RWPE2 (cell line): ENCODE results near the gene CEACAM16.
A peak's percentile ranks its signal among the peaks of the same experiment; 100 is the strongest.

ENCODE experiments used
- ATAC-seq: fragments of 200-7000 bp; cut with Tn5 transposase; 3 replicates; pipeline ENCODE4 v1.9.1; 2021; ENCODE audit warnings: low read depth
- DNase-seq: peaks from one replicate; pipeline ENCODE4 v3.0.0-alpha.2; 2020; ENCODE audit warnings: low spot score
- H3K27ac ChIP-seq: fragments of 450-650 bp; 2 replicates; pipeline ENCODE4 v1.5.1; 2017; ENCODE audit warnings: mild to moderate bottlenecking; ENCODE audit not compliant: poor library complexity, severe bottlenecking
- H3K27me3 ChIP-seq: fragments of 250-450 bp; sonication (Bioruptor Pico); 2 replicates; pipeline ENCODE4 v1.5.1; 2021; ENCODE audit warnings: mild to moderate bottlenecking, moderate library complexity; ENCODE audit not compliant: insufficient read depth, poor library complexity, severe bottlenecking
- H3K36me3 ChIP-seq: fragments of 250-450 bp; sonication (Bioruptor Pico); 2 replicates; pipeline ENCODE4 v1.5.1; 2020; ENCODE audit warnings: low read depth, mild to moderate bottlenecking, moderate library complexity
- H3K4me1 ChIP-seq: fragments of 250-450 bp; sonication (Bioruptor Pico); 2 replicates; pipeline ENCODE4 v1.5.1; 2021; ENCODE audit warnings: mild to moderate bottlenecking, moderate library complexity; ENCODE audit not compliant: insufficient read depth, poor library complexity, severe bottlenecking
- H3K4me3 ChIP-seq: fragments of 250-450 bp; sonication (Bioruptor Pico); 2 replicates; pipeline ENCODE4 v1.5.1; 2021; ENCODE audit warnings: mild to moderate bottlenecking, moderate library complexity; ENCODE audit not compliant: severe bottlenecking
- H3K9me3 ChIP-seq: fragments of 250-450 bp; sonication (Bioruptor Pico); 2 replicates; pipeline ENCODE4 v1.5.1; 2021; ENCODE audit warnings: mild to moderate bottlenecking, moderate library complexity; ENCODE audit not compliant: severe bottlenecking
- CTCF ChIP-seq: fragments of 450-650 bp; IDR thresholded peaks from one replicate; pipeline ENCODE4 v1.5.1; 2017; ENCODE audit warnings: mild to moderate bottlenecking, moderate library complexity; ENCODE audit not compliant: poor library complexity, severe bottlenecking

CEACAM16 gene

GRCh38 chr19:44742330-44743061, 43.5 kb downstream of the CEACAM16 start:
- Histone ChIP-seq H3K4me3 (no peak overlapping the region), H3K27ac (peak overlapping the region; percentile 96), H3K9me3 (no peaks in the 10 kb centered on the region), H3K4me1 (peaks cover 21% of the 10 kb centered on the region), H3K36me3 (no peaks in the 10 kb centered on the region), H3K27me3 (no peaks in the 10 kb centered on the region)
- no peak for TF ChIP-seq CTCF
- ATAC-seq = no peak
- no peak for DNase-seq

- H3K36me3 ChIP-seq = peaks cover 1% of the 10 kb centered on the region
- no peaks in the 10 kb centered on the region for H3K9me3 ChIP-seq
- no peaks in the 10 kb centered on the region for H3K27me3 ChIP-seq
- H3K4me1 ChIP-seq = peaks cover 23% of the 10 kb centered on the region
- no peak for TF ChIP-seq CTCF
- H3K4me3 ChIP-seq = no peak overlapping the region
- ATAC-seq (no peak), DNase-seq (no peak)
- peak overlapping the region; percentile 26 for H3K27ac ChIP-seq
Observed at GRCh38 chr19:44744871-44745332, 46.0 kb downstream of the CEACAM16 start.

GRCh38 chr19:44745341-44745831, 46.4 kb downstream of the CEACAM16 start:
- no peak overlapping the region for H3K4me3 ChIP-seq
- no peak for ATAC-seq
- no peaks in the 10 kb centered on the region for H3K27me3 ChIP-seq
- H3K9me3 ChIP-seq = no peaks in the 10 kb centered on the region
- H3K36me3 ChIP-seq = peaks cover 6% of the 10 kb centered on the region
- peak overlapping the region; percentile 26 for H3K27ac ChIP-seq
- DNase-seq = no peak
- H3K4me1 ChIP-seq = peaks cover 23% of the 10 kb centered on the region
- TF ChIP-seq CTCF = no peak

GRCh38 chr19:44745887-44746600, 47.1 kb downstream of the CEACAM16 start:
- no peaks in the 10 kb centered on the region for H3K27me3 ChIP-seq
- H3K4me1 ChIP-seq = peaks cover 20% of the 10 kb centered on the region
- H3K27ac ChIP-seq = no peak overlapping the region
- H3K36me3 ChIP-seq = peaks cover 13% of the 10 kb centered on the region
- DNase-seq (no peak), ATAC-seq (no peak)
- TF ChIP-seq CTCF = no peak
- no peaks in the 10 kb centered on the region for H3K9me3 ChIP-seq
- no peak overlapping the region for H3K4me3 ChIP-seq
